ENCODE results near the gene DHRSX. TPM values are rescaled to one million over a fixed set of nuclear protein-coding genes. Genes with fewer than 3 reads are reported as not detected.

DHRSX gene
- total and polyA plus RNA-seq, 2 of the 8 experiments (the other 6 are each of a cell fraction or from before 2014, with no cell fraction given), result 35.1 to 43.4 TPM

DNA sequence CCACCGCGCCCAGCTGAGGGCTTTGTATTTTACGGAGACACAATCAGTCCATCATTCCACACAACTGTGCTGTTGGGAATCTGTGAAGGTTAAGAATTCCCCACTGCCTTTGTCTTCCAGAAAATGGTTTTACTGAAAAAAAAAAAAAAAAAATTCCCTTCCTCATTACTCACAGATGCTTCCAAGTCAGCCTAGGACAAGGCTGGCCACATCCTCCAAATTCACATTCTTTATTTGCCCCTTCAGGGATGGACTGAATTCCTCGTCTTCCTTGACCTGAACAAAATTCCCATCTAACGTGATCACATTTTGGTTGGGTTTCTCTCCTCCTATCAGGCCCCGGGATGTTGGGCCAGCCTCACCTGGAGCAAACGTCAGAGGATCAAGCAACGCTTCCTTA lies 130.3 kb downstream of the DHRSX start:
- H3K79me2 ChIP-seq (ENCODE audit: control insufficient read depth in 1 of 2, insufficient read depth in 2 of 2, low read length in 2 of 2), result no peaks in the 10 kb centered on the region
- H2AK5ac ChIP-seq (ENCODE audit: low read depth, low read length), result peak overlapping the region; percentile 66; the same call in 1 of the 2 replicates
- no peak overlapping the region for H4K8ac ChIP-seq (ENCODE audit: extremely low read depth, insufficient read depth, low read length)
- H3K27ac ChIP-seq (ENCODE audit: low read depth, low read length), result no peak overlapping the region
- H2BK120ac ChIP-seq (replicated peaks; ENCODE audit: low read depth, low read length), result no peak overlapping the region
- H4K5ac ChIP-seq (ENCODE audit: insufficient read length, low read depth, low read length), result no peak overlapping the region
- no peaks in the 10 kb centered on the region for H3K9me3 ChIP-seq (ENCODE audit: insufficient read depth in 2 of 2, low read depth in 1 of 2, low read length in 1 of 2)
- H2BK15ac ChIP-seq (ENCODE audit: low read length), result no peak overlapping the region
- peaks cover 4% of the 10 kb centered on the region; the same call in 1 of the 2 replicates for H3K79me1 ChIP-seq (ENCODE audit: low read depth, low read length)
- peaks cover 0 to 3% (median 0%) of the 10 kb centered on the region in 4 experiments; a peak in 1 of 7 replicates for H3K4me1 ChIP-seq (replicated peaks in 1 of 4; ENCODE audit: control insufficient read depth in 3 of 4, insufficient read depth in 4 of 4, low read length in 3 of 4)
- peaks cover 4% of the 10 kb centered on the region; the same call in 1 of the 2 replicates for H3K23me2 ChIP-seq (ENCODE audit: low read depth, low read length)
- no peak overlapping the region for H3K23ac ChIP-seq (ENCODE audit: insufficient read length)
- CTCF ChIA-PET (ENCODE audit: partially characterized antibody), result no interaction called here
- H3K4me2 ChIP-seq (ENCODE audit: insufficient read depth in 1 of 2, low read depth in 2 of 2, low read length in 2 of 2), result no peak overlapping the region
- H4K91ac ChIP-seq (replicated peaks; ENCODE audit: insufficient read length, low read length), result no peak overlapping the region
- DNase-seq (ENCODE audit: low read depth in 1 of 2, low spot score in 2 of 2), result no peak
- H3K18ac ChIP-seq (ENCODE audit: extremely low read depth, low read length), result no peak overlapping the region
- H3K4me3 ChIP-seq (ENCODE audit: extremely low read depth in 1 of 4, insufficient read depth in 2 of 4, low read depth in 3 of 4, low read length in 4 of 4), result no peak overlapping the region
- no peaks in the 10 kb centered on the region for H4K20me1 ChIP-seq (replicated peaks in 1 of 2; ENCODE audit: control insufficient read depth in 1 of 2, insufficient read depth in 2 of 2, low read length in 2 of 2)
- H3K56ac ChIP-seq (replicated peaks; ENCODE audit: insufficient read length, low read depth, low read length), result no peak overlapping the region
- POLR2A ChIA-PET (ENCODE audit: partially characterized antibody), result no interaction called here
- H2AFZ ChIP-seq (ENCODE audit: low read length), result no peak overlapping the region
- H3K14ac ChIP-seq (ENCODE audit: insufficient read length), result no peak overlapping the region
- H3K27me3 ChIP-seq (replicated peaks in 1 of 4; ENCODE audit: control insufficient read depth in 3 of 4, extremely low read depth in 1 of 4, insufficient read depth in 3 of 4, low read length in 3 of 4), result no peaks in the 10 kb centered on the region
- no peak overlapping the region for H2BK20ac ChIP-seq (ENCODE audit: low read length)
- no peak overlapping the region for H2BK5ac ChIP-seq (ENCODE audit: low read depth, low read length)
- 0 out of 2 replicates have a peak overlapping the region, but pooled peaks have one; percentile 17 for H2BK12ac ChIP-seq (ENCODE audit: low read depth, low read length)
- FAIRE-seq, result no peak
- no peak overlapping the region for H3K9ac ChIP-seq (replicated peaks in 1 of 4; ENCODE audit: extremely low read depth in 1 of 4, low read depth in 3 of 4, low read length in 3 of 4)
- no peaks in the 10 kb centered on the region; a peak in 1 of 8 replicates for H3K36me3 ChIP-seq (ENCODE audit: control insufficient read depth in 2 of 4, insufficient read depth in 4 of 4, low read length in 3 of 4)
- no peak overlapping the region for H3K4ac ChIP-seq (replicated peaks; ENCODE audit: insufficient read length, low read depth, low read length)
- WGBS, 2 experiments (ENCODE audit: extremely low coverage in 1 of 2, insufficient coverage in 1 of 2, insufficient read length in 1 of 2, insufficient replicate concordance in 2 of 2, low coverage in 1 of 2, low lambda C conversion rate in 2 of 2, missing lambda C conversion rate in 1 of 2), result 91% methylated on average over 8 of the region's 8 CpGs; no CpG with 5 or more reads in 1 of the 2 experiments
- TF ChIP-seq SIRT6 (IDR thresholded peaks at IDR 0.05; ENCODE audit: low read length), result no peak
